OCI-LY7 (cell line): Measurements from ENCODE around the gene SLC6A18. TPM values are rescaled to one million over a fixed set of nuclear protein-coding genes. Genes with fewer than 3 reads are reported as not detected.

ENCODE experiments used
- BruUV-seq: library from RNA; stranded (reverse); fragments of 400-500 nt; replicated peaks from 2 replicates; lab custom pipeline; 2021; lab: Mats Ljungman, UMichigan
- CTCF ChIA-PET: fragments of 300-600 bp; sonication (Branson Sonifier 250); formaldehyde crosslinking; loops from one replicate; lab custom pipeline; 2022; ENCODE audit warnings: antibody characterized with exemption; ENCODE audit not compliant: unreplicated experiment; lab: Charles Lee
- POLR2A ChIA-PET: fragments of 300-600 bp; sonication (Branson Sonifier 250); formaldehyde crosslinking; loops from one replicate; lab custom pipeline; 2022; ENCODE audit warnings: antibody characterized with exemption; lab: Charles Lee
- DNase-seq: peaks from one replicate; pipeline ENCODE4 v3.0.0-alpha.2; 2015; ENCODE audit warnings: low spot score
- H2AFZ ChIP-seq: fragments of 200-600 bp; sonication (generic), shearing (Covaris generic); 2 replicates; pipeline ENCODE4 v1.6.1; 2014; ENCODE audit warnings: mild to moderate bottlenecking, antibody characterized with exemption, low read length, moderate library complexity
- H3K27ac ChIP-seq: fragments of 200-600 bp; sonication (generic); 2 replicates; pipeline ENCODE4 v1.5.1; 2014; ENCODE audit warnings: mixed run types, low read depth, mild to moderate bottlenecking, moderate library complexity, low read length, inconsistent platforms; ENCODE audit not compliant: poor library complexity, severe bottlenecking
- H3K36me3 ChIP-seq: fragments of 200-600 bp; sonication (generic); 2 replicates; pipeline ENCODE4 v1.6.1; 2014; ENCODE audit warnings: mild to moderate bottlenecking, antibody characterized with exemption, low read length, moderate library complexity, mixed read lengths; ENCODE audit not compliant: insufficient read depth
- H3K4me1 ChIP-seq: fragments of 200-600 bp; sonication (generic); 2 replicates; pipeline ENCODE4 v1.5.1; 2014; ENCODE audit warnings: mild to moderate bottlenecking, low read length; ENCODE audit not compliant: insufficient read depth, poor library complexity, severe bottlenecking
- H3K4me2 ChIP-seq: fragments of 200-600 bp; sonication (generic); 2 replicates; pipeline ENCODE4 v1.6.1; 2014; ENCODE audit warnings: mild to moderate bottlenecking, low read length
- H3K4me3 ChIP-seq: fragments of 200-600 bp; sonication (generic); 2 replicates; pipeline ENCODE4 v1.5.1; 2014; ENCODE audit warnings: mild to moderate bottlenecking, low read depth, low read length; ENCODE audit not compliant: poor library complexity, severe bottlenecking
- H3K79me2 ChIP-seq: fragments of 200-600 bp; sonication (generic); 2 replicates; pipeline ENCODE4 v1.6.1; 2016; ENCODE audit warnings: low read depth, mild to moderate bottlenecking, low read length, moderate library complexity, mixed read lengths; ENCODE audit not compliant: insufficient read depth
- H3K9me2 ChIP-seq: fragments of 200-600 bp; sonication (generic); 2 replicates; pipeline ENCODE4 v1.6.1; 2016; ENCODE audit warnings: mild to moderate bottlenecking, low read length, mixed read lengths; ENCODE audit not compliant: insufficient read depth
- H3K9me3 ChIP-seq: fragments of 200-600 bp; sonication (generic); 2 replicates; pipeline ENCODE4 v1.6.1; 2014; ENCODE audit warnings: mild to moderate bottlenecking, mixed run types, low read length, mixed read lengths
- H4K20me1 ChIP-seq: fragments of 200-600 bp; sonication (generic); 2 replicates; pipeline ENCODE4 v1.6.1; 2014; ENCODE audit warnings: mild to moderate bottlenecking, antibody characterized with exemption, low read length, moderate library complexity, mixed read lengths; ENCODE audit not compliant: insufficient read depth
- CTCF ChIP-seq: fragments of 200-600 bp; sonication (generic); conservative IDR thresholded peaks from 2 replicates; pipeline ENCODE4 v1.5.1; 2014; ENCODE audit warnings: mild to moderate bottlenecking, antibody characterized with exemption, low read length, moderate library complexity, mixed read lengths
- EZH2phosphoT487 ChIP-seq: fragments of 200-600 bp; sonication (generic); IDR thresholded peaks from 2 replicates; pipeline ENCODE4 v1.6.1; 2018; ENCODE audit warnings: low read depth, borderline replicate concordance, mild to moderate bottlenecking, mixed run types, antibody characterized with exemption, low read length, moderate library complexity, mixed read lengths
- intact Hi-C: fragments of 100-400 bp; cut with micrococcal nuclease; formaldehyde crosslinking; loops from one replicate; pipeline ENCODE4 v1.10.0; 2022; ENCODE audit not compliant: unreplicated experiment
- total RNA-seq, 2 experiments: library from RNA; depleted of rRNA in 1 of 2; stranded (reverse); fragments of >200 nt in 1 of 2; shearing (Covaris generic) in 1 of 2; gene quantifications; 2 replicates each; pipeline ENCODE4 v1.2.3, GENCODE V29; 2014 to 2022

The SLC6A18 gene
- total RNA-seq, 2 experiments from 2014 or later = not detected

- no peaks in the 10 kb centered on the region for H3K9me3 ChIP-seq
- H3K36me3 ChIP-seq = no peaks in the 10 kb centered on the region
- H3K9me2 ChIP-seq = no peaks in the 10 kb centered on the region
- CTCF ChIA-PET = no interaction called here
- no peaks in the 10 kb centered on the region for H3K4me1 ChIP-seq
- H2AFZ ChIP-seq = no peak overlapping the region
- POLR2A ChIA-PET = no interaction called here
- H4K20me1 ChIP-seq = no peaks in the 10 kb centered on the region
- no peak overlapping the region for H3K27ac ChIP-seq
- no peak for DNase-seq
- TF ChIP-seq CTCF (no peak), EZH2phosphoT487 (no peak)
- no peak overlapping the region for H3K4me3 ChIP-seq
- H3K79me2 ChIP-seq = no peaks in the 10 kb centered on the region
- intact Hi-C loops = no loop called here
- no TSS peak for BruUV-seq
- H3K4me2 ChIP-seq = no peak overlapping the region
Measured at GRCh38 chr5:1195916-1196315, 29.3 kb upstream of the SLC6A18 start.

GRCh38 chr5:1196562-1196961, 28.6 kb upstream of the SLC6A18 start:
- Histone ChIP-seq H2AFZ (no peak overlapping the region), H3K27ac (no peak overlapping the region), H3K4me3 (no peak overlapping the region), H3K4me2 (no peak overlapping the region), H3K79me2 (no peaks in the 10 kb centered on the region), H4K20me1 (no peaks in the 10 kb centered on the region), H3K9me3 (no peaks in the 10 kb centered on the region), H3K36me3 (no peaks in the 10 kb centered on the region), H3K9me2 (no peaks in the 10 kb centered on the region), H3K4me1 (no peaks in the 10 kb centered on the region)
- intact Hi-C loops = no loop called here
- TF ChIP-seq CTCF = no peak
- TF ChIP-seq EZH2phosphoT487 = no peak
- BruUV-seq = no TSS peak
- DNase-seq = no peak
- ChIA-PET CTCF (no interaction called here), POLR2A (interaction anchor here (0.6 kb wide), 2 partner anchors 8 to 18 kb away, joined by 3 read pairs; no protein-coding TSS in a partner anchor)

- Histone ChIP-seq H3K4me1 (no peaks in the 10 kb centered on the region), H3K27ac (no peak overlapping the region), H3K36me3 (no peaks in the 10 kb centered on the region), H3K4me3 (no peak overlapping the region), H2AFZ (no peak overlapping the region), H3K4me2 (no peak overlapping the region), H3K9me2 (no peaks in the 10 kb centered on the region), H4K20me1 (no peaks in the 10 kb centered on the region), H3K79me2 (no peaks in the 10 kb centered on the region), H3K9me3 (no peaks in the 10 kb centered on the region)
- no peak for DNase-seq
- no TSS peak for BruUV-seq
- ChIA-PET CTCF (no interaction called here), POLR2A (no interaction called here)
- no peak for TF ChIP-seq EZH2phosphoT487
- no peak for TF ChIP-seq CTCF
- intact Hi-C loops = no loop called here
Measured at GRCh38 chr5:1197876-1198666, 27.1 kb upstream of the SLC6A18 start.
